Pancreas (tissue), 10 donors: Measurements from ENCODE around the gene SCRN3. TPM values are rescaled to one million over a fixed set of nuclear protein-coding genes. Genes with fewer than 3 reads are reported as not detected.
"Not testable (repeated sequence)": the region's sequence is repeated elsewhere in the genome, so short reads cannot be mapped to it uniquely, and the experiment has no call there.

Source experiments
- ATAC-seq, 4 donors: fragments of 200-7000 bp; cut with Tn5 transposase; one replicate each; pipeline versions ENCODE4 v1.8.0 to v1.9.1; 2020; ENCODE audit warnings: mild to moderate bottlenecking in 4 of 4, moderate library complexity in 4 of 4
- DNase-seq, 6 donors: peaks; one replicate each; pipeline ENCODE4 v3.0.0-alpha.2; 2020
- FAIRE-seq: peaks from 2 replicates; lab custom pipeline; 2012; peaks lifted over from hg19 to GRCh38; lab: Jason Lieb, UNC
- H3K27ac ChIP-seq, 4 donors: fragments of 200-600 bp; sonication (generic); 1 replicate in 3 of 4; 2 replicates in 1 of 4; pipeline versions ENCODE4 v1.5.0 to v1.8.0; 2020
- H3K27me3 ChIP-seq, 4 donors: fragments of 200-600 bp; one replicate each; pipeline ENCODE4 v1.8.0; 2021
- H3K36me3 ChIP-seq, 3 donors: fragments of 200-600 bp; sonication (generic) in 1 of 3; one replicate each; pipeline versions ENCODE4 v1.5.0 to v1.8.0; 2020 to 2021
- H3K4me1 ChIP-seq, 3 donors: fragments of 200-600 bp; one replicate each; pipeline ENCODE4 v1.8.0; 2021
- H3K4me3 ChIP-seq, 4 donors: fragments of 200-600 bp; sonication (generic) in 2 of 4; one replicate each; pipeline versions ENCODE4 v1.5.0 to v1.8.0; 2020 to 2021
- H3K9me3 ChIP-seq, 4 donors: fragments of 200-600 bp; one replicate each; pipeline ENCODE4 v1.8.0; 2021
- WGBS, 2 donors: extraction: QIAGEN DNeasy Blood & Tissue Kit; methylation state at CpG; one replicate each; pipeline ENCODE4 v1.1.7; 2013; 5-methylcytosine and 5-hydroxymethylcytosine counted together
- intact Hi-C, 3 donors: fragments of 100-400 bp; cut with DNase I; formaldehyde crosslinking; loops; one replicate each; pipeline versions ENCODE4 v1.11.1 to v1.14.2; 2022
- polyA plus RNA-seq, 2 donors: library from polyadenylated mRNA; stranded (reverse); fragments of 200-250 nt; gene quantifications; one replicate each; pipeline ENCODE4 v1.2.3, GENCODE V29; 2013
- total RNA-seq, 6 donors: library from RNA; stranded (reverse); fragmentation: NEBNext Ultra II Directional in 4 of 6; extraction: Animal tissue kit (Norgen Biotek cat#: 25700) in 4 of 6; gene quantifications; one replicate each; pipeline versions ENCODE4 v1.2.1 to v1.2.4, GENCODE V29; 2021 to 2023
- TF ChIP-seq, protein P1 (sequence below), 4 donors: fragments of 200-600 bp; sonication (generic) in 3 of 4; IDR thresholded peaks; one replicate each; pipeline versions ENCODE4 v1.5.0 to v1.8.0; 2021; ENCODE audit warnings: antibody characterized with exemption in 4 of 4
- donor health status: healthy with polysubstance abuse.
- donor health status: DM: no; HTN: no; CAD: no; lungs with moderate emphysema.
- donor health status: DM: no; HTN: no; CAD: no.
- donor health status: control.
- donor health status: control.
- donor health status: Bipolar disorder and iron deficiency.
- donor health status: DM: yes; HTN: yes; CAD: no.
- donor health status: DM: no; HTN: no; CAD: no.
- donor health status: DM: no; HTN: no; CAD: no.
- donor health status: DM: yes; HTN: yes; CAD: no.

The SCRN3 gene
- total and polyA plus RNA-seq, 8 donors: 8.2 to 14.8 (median 9.9) TPM

DNA sequence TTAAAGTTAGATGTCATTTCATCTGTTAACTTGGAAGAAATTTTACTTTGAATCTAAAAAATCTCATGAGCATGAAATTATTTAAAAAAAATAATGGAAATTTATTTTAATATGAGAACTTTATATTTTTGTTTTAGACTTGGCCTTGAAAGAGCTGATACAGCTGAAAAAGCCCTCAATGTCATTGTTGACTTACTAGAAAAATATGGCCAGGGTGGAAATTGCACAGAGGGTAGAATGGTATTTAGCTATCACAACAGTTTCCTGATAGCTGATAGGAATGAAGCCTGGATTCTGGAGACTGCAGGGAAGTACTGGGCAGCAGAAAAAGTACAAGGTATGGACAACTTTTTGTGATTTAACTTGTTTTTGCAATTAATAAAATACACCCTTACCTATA lies 5.3 kb downstream of the SCRN3 start:
- Histone ChIP-seq H3K27ac (no peak overlapping the region), H3K36me3 (peaks cover 0 to 8% (median 0%) of the 10 kb centered on the region in 3 donors), H3K9me3 (no peaks in the 10 kb centered on the region), H3K4me1 (peaks cover 0 to 21% (median 6%) of the 10 kb centered on the region in 3 donors), H3K27me3 (no peaks in the 10 kb centered on the region), H3K4me3 (no peak overlapping the region)
- TF ChIP-seq, protein P1, sequence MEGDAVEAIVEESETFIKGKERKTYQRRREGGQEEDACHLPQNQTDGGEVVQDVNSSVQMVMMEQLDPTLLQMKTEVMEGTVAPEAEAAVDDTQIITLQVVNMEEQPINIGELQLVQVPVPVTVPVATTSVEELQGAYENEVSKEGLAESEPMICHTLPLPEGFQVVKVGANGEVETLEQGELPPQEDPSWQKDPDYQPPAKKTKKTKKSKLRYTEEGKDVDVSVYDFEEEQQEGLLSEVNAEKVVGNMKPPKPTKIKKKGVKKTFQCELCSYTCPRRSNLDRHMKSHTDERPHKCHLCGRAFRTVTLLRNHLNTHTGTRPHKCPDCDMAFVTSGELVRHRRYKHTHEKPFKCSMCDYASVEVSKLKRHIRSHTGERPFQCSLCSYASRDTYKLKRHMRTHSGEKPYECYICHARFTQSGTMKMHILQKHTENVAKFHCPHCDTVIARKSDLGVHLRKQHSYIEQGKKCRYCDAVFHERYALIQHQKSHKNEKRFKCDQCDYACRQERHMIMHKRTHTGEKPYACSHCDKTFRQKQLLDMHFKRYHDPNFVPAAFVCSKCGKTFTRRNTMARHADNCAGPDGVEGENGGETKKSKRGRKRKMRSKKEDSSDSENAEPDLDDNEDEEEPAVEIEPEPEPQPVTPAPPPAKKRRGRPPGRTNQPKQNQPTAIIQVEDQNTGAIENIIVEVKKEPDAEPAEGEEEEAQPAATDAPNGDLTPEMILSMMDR (IDR thresholded peaks at IDR 0.05): no peak
- ATAC-seq (peak; percentile 40 to 75 (median 57)), FAIRE-seq (no peak), DNase-seq (no peak)
- intact Hi-C loops: no loop called here

DNA sequence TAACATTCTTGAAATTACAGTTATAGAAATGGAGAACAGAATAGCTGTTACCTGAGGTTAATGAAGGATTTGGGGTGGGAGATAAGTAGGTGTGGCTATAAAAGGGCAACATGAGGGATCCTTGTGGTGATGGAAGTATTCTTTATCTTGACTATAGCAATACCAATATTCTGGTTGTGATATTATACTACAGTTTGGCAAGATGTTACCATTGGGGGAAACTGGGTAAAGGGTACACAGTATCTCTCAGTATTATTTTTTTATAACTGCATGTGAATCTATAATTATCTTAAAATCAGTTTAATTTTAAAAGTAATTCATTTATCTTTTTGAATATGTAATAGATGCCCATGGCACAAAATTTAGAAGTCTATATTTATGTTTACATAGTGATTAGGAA lies 8.1 kb downstream of the SCRN3 start:
- intact Hi-C loops: no loop called here
- no peak overlapping the region for H3K27ac ChIP-seq
- FAIRE-seq (no peak), ATAC-seq (no peak), DNase-seq (no peak)
- TF ChIP-seq, protein P1 (IDR thresholded peaks at IDR 0.05): no peak
- peaks cover 0 to 8% (median 0%) of the 10 kb centered on the region in 3 donors for H3K36me3 ChIP-seq
- H3K27me3 ChIP-seq: no peaks in the 10 kb centered on the region
- H3K4me3 ChIP-seq: no peak overlapping the region
- H3K9me3 ChIP-seq: no peaks in the 10 kb centered on the region
- peaks cover 0 to 11% (median 6%) of the 10 kb centered on the region in 3 donors for H3K4me1 ChIP-seq

DNA sequence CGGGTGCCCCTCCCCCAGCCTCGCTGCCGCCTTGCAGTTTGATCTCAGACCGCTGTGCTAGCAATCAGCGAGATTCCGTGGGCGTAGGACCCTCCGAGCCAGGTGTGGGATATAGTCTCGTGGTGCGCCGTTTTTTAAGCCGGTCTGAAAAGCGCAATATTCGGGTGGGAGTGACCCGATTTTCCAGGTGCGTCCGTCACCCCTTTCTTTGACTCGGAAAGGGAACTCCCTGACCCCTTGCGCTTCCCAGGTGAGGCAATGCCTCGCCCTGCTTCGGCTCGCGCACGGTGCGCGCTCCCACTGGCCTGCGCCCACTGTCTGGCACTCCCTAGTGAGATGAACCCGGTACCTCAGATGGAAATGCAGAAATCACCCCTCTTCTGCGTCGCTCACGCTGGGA lies 14.5 kb downstream of the SCRN3 start:
- H3K4me1 ChIP-seq, intact Hi-C loops, DNase-seq, H3K4me3 ChIP-seq, ATAC-seq, H3K9me3 ChIP-seq, H3K27me3 ChIP-seq, FAIRE-seq, H3K27ac ChIP-seq, H3K36me3 ChIP-seq: not testable (repeated sequence)
- WGBS, 2 donors: 72 to 74% methylated on average over 10 to 24 of the region's 31 CpGs

DNA sequence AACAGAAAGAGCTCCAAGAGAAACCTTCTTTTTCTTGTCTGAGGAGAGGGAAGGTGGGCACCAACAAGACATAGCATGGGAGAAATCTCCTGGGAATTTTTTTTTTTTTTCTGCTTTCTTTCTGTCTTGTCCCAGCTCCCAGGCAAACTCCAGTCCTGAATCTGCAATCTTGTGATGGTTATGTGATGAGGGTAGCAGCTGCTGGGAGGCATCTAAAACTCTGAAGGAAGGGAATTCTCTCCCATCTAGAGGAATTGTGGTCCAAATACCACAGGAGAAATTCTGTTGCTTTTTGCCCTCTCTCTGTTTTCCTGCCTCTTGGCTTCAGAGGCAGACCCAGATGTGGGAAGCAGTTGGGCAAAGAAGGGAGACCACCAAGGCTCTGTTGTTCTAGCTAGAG lies 16.7 kb downstream of the SCRN3 start:
- DNase-seq: no peak
- no peaks in the 10 kb centered on the region for H3K4me1 ChIP-seq
- ATAC-seq: no peak
- FAIRE-seq: no peak
- no peak overlapping the region for H3K27ac ChIP-seq
- TF ChIP-seq, protein P1 (IDR thresholded peaks at IDR 0.05): no peak
- H3K36me3 ChIP-seq: no peaks in the 10 kb centered on the region
- intact Hi-C loops: no loop called here
- H3K4me3 ChIP-seq: no peak overlapping the region
- H3K27me3 ChIP-seq: no peaks in the 10 kb centered on the region
- no peaks in the 10 kb centered on the region for H3K9me3 ChIP-seq

DNA sequence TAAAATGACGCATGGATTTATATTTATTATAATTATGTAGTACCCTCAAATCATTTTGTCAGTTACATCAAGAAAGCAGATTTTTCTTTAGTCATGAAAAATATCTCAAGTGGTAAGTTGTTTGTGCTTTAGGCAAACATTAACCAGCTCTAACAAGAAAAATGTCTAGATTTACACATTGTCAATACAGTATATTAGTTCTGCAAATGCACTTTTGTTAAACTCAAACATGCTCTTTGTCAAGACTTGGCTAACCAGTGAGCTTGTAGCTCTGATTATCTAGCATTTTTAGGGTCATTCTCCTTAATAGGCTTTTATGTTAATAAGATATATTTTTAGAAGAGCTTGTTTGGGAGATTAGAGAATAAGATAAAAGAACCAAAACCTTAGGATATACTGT lies 32.7 kb downstream of the SCRN3 start:
- Histone ChIP-seq H3K27me3 (no peaks in the 10 kb centered on the region), H3K9me3 (no peaks in the 10 kb centered on the region), H3K4me1 (peaks cover 3 to 11% (median 10%) of the 10 kb centered on the region in 3 donors), H3K36me3 (no peaks in the 10 kb centered on the region), H3K4me3 (no peak overlapping the region), H3K27ac (no peak overlapping the region)
- no peak for DNase-seq
- WGBS, 2 donors: 57 to 62% methylated on average over 1 of the region's 1 CpG
- TF ChIP-seq, protein P1 (IDR thresholded peaks at IDR 0.05): no peak
- ATAC-seq: peak in 3 of 4 donors; percentile 64 to 73 (median 66)
- intact Hi-C loops: no loop called here
- FAIRE-seq: no peak
